ENCODE measurements around the gene MYO3B. TPM values are rescaled to one million over a fixed set of nuclear protein-coding genes. Genes with fewer than 3 reads are reported as not detected.

The MYO3B gene
- total RNA-seq, 1 experiment from 2014 or later, result 0.52 TPM

- intact Hi-C loops (cut with micrococcal nuclease; ENCODE audit: unreplicated experiment), result no loop called here
- ChIA-PET POLR2A (ENCODE audit: low non-redundant PET) (no interaction called here), CTCF (no interaction called here)
- no peaks in the 10 kb centered on the region for H3K36me3 ChIP-seq (ENCODE audit: insufficient read depth, low read length, poor library complexity, severe bottlenecking)
- TF ChIP-seq CTCF (conservative IDR thresholded peaks at IDR 0.05; ENCODE audit: low read depth, low read length), result no peak
- no peak for TF ChIP-seq EZH2 (IDR thresholded peaks at IDR 0.05; ENCODE audit: borderline replicate concordance, low read depth, low read length, poor library complexity, severe bottlenecking)
- H3K4me1 ChIP-seq (ENCODE audit: insufficient read depth, low read length, poor library complexity, severe bottlenecking), result no peaks in the 10 kb centered on the region
- H3K27me3 ChIP-seq (replicated peaks; ENCODE audit: insufficient read depth, low read depth, low read length, poor library complexity), result peaks cover 13% of the 10 kb centered on the region
- no TSS peak for BruUV-seq (replicated peaks)
- no peak overlapping the region for H3K27ac ChIP-seq (ENCODE audit: low read depth, low read length, poor library complexity, severe bottlenecking)
- DNase-seq (ENCODE audit: low spot score), result no peak
- no peaks in the 10 kb centered on the region for H3K9me3 ChIP-seq (ENCODE audit: low read depth, low read length, poor library complexity, severe bottlenecking)
- no peak overlapping the region for H3K4me3 ChIP-seq (ENCODE audit: low read depth, low read length, poor library complexity, severe bottlenecking)
These were observed 93.4 kb downstream of the MYO3B start for GRCh38 chr2:170271340-170271739.

GRCh38 chr2:170276056-170276455, 98.1 kb downstream of the MYO3B start:
- intact Hi-C loops (cut with micrococcal nuclease; ENCODE audit: unreplicated experiment), result no loop called here
- no TSS peak for BruUV-seq (replicated peaks)
- H3K4me3 ChIP-seq (ENCODE audit: low read depth, low read length, poor library complexity, severe bottlenecking), result no peak overlapping the region
- H3K36me3 ChIP-seq (ENCODE audit: insufficient read depth, low read length, poor library complexity, severe bottlenecking), result no peaks in the 10 kb centered on the region
- TF ChIP-seq CTCF (conservative IDR thresholded peaks at IDR 0.05; ENCODE audit: low read depth, low read length) (no peak), EZH2 (IDR thresholded peaks at IDR 0.05; ENCODE audit: borderline replicate concordance, low read depth, low read length, poor library complexity, severe bottlenecking) (no peak)
- no peak for DNase-seq (ENCODE audit: low spot score)
- CTCF ChIA-PET, result no interaction called here
- POLR2A ChIA-PET (ENCODE audit: low non-redundant PET), result no interaction called here
- peaks cover 23% of the 10 kb centered on the region for H3K27me3 ChIP-seq (replicated peaks; ENCODE audit: insufficient read depth, low read depth, low read length, poor library complexity)
- no peak overlapping the region for H3K27ac ChIP-seq (ENCODE audit: low read depth, low read length, poor library complexity, severe bottlenecking)
- no peaks in the 10 kb centered on the region for H3K4me1 ChIP-seq (ENCODE audit: insufficient read depth, low read length, poor library complexity, severe bottlenecking)
- peaks cover 2% of the 10 kb centered on the region for H3K9me3 ChIP-seq (ENCODE audit: low read depth, low read length, poor library complexity, severe bottlenecking)

GRCh38 chr2:170276925-170277629, 99.1 kb downstream of the MYO3B start:
- no peaks in the 10 kb centered on the region for H3K4me1 ChIP-seq (ENCODE audit: insufficient read depth, low read length, poor library complexity, severe bottlenecking)
- no TSS peak for BruUV-seq (replicated peaks)
- TF ChIP-seq CTCF (conservative IDR thresholded peaks at IDR 0.05; ENCODE audit: low read depth, low read length) (no peak), EZH2 (IDR thresholded peaks at IDR 0.05; ENCODE audit: borderline replicate concordance, low read depth, low read length, poor library complexity, severe bottlenecking) (no peak)
- ChIA-PET POLR2A (ENCODE audit: low non-redundant PET) (no interaction called here), CTCF (no interaction called here)
- H3K27me3 ChIP-seq (replicated peaks; ENCODE audit: insufficient read depth, low read depth, low read length, poor library complexity), result peaks cover 23% of the 10 kb centered on the region
- H3K4me3 ChIP-seq (ENCODE audit: low read depth, low read length, poor library complexity, severe bottlenecking), result no peak overlapping the region
- no peaks in the 10 kb centered on the region for H3K36me3 ChIP-seq (ENCODE audit: insufficient read depth, low read length, poor library complexity, severe bottlenecking)
- peaks cover 3% of the 10 kb centered on the region for H3K9me3 ChIP-seq (ENCODE audit: low read depth, low read length, poor library complexity, severe bottlenecking)
- intact Hi-C loops (cut with micrococcal nuclease; ENCODE audit: unreplicated experiment), result no loop called here
- DNase-seq (ENCODE audit: low spot score), result no peak
- no peak overlapping the region for H3K27ac ChIP-seq (ENCODE audit: low read depth, low read length, poor library complexity, severe bottlenecking)
